HG03342 (cell line): ENCODE data around the gene SLIT3.
A peak's percentile ranks its signal among the peaks of the same experiment; 100 is the strongest.

Experiments used
- ATAC-seq: cut with Tn5 transposase; IDR thresholded peaks from one replicate; pipeline ENCODE4 v1.9.1; 2021; ENCODE audit warnings: mild to moderate bottlenecking, moderate library complexity; ENCODE audit not compliant: unreplicated experiment

The SLIT3 gene

GRCh38 chr5:168908207-168908606 lies 392.7 kb downstream of the SLIT3 start:
- ATAC-seq: no peak

- ATAC-seq: no peak
These were observed 397.9 kb downstream of the SLIT3 start for GRCh38 chr5:168903061-168903460.

GRCh38 chr5:168899673-168900072 lies 401.3 kb downstream of the SLIT3 start:
- no peak for ATAC-seq

- no peak for ATAC-seq
These were observed 401.7 kb downstream of the SLIT3 start for GRCh38 chr5:168899264-168899663.

- ATAC-seq: no peak
These were observed 402.6 kb downstream of the SLIT3 start for GRCh38 chr5:168898247-168898911.

- no peak for ATAC-seq
These were observed 403.4 kb downstream of the SLIT3 start for GRCh38 chr5:168897387-168898122.

GRCh38 chr5:168895295-168896071 lies 405.5 kb downstream of the SLIT3 start:
- no peak for ATAC-seq

GRCh38 chr5:168893283-168893682 lies 407.7 kb downstream of the SLIT3 start:
- no peak for ATAC-seq

- ATAC-seq: no peak
These were observed 408.2 kb downstream of the SLIT3 start for GRCh38 chr5:168892618-168893186.

- no peak for ATAC-seq
These were observed 409.8 kb downstream of the SLIT3 start for GRCh38 chr5:168890816-168891812.

GRCh38 chr5:168889039-168889438 lies 411.9 kb downstream of the SLIT3 start:
- no peak for ATAC-seq

- no peak for ATAC-seq
These were observed 413.0 kb downstream of the SLIT3 start for GRCh38 chr5:168887931-168888330.

- no peak for ATAC-seq
These were observed 414.8 kb downstream of the SLIT3 start for GRCh38 chr5:168886157-168886556.

GRCh38 chr5:168885324-168886120 lies 415.4 kb downstream of the SLIT3 start:
- ATAC-seq: no peak

GRCh38 chr5:168883991-168884390 lies 416.9 kb downstream of the SLIT3 start:
- ATAC-seq: no peak

GRCh38 chr5:168883281-168883741 lies 417.6 kb downstream of the SLIT3 start:
- no peak for ATAC-seq

GRCh38 chr5:168882283-168882682 lies 418.7 kb downstream of the SLIT3 start:
- no peak for ATAC-seq

- ATAC-seq: no peak
These were observed 419.4 kb downstream of the SLIT3 start for GRCh38 chr5:168881427-168882149.

GRCh38 chr5:168879929-168880328 lies 421.0 kb downstream of the SLIT3 start:
- ATAC-seq: peak; percentile 97
